LNCAP (cell line): ENCODE measurements around the gene FAM234B.

Experiments used
- TF ChIP-seq, protein P1 (sequence below): fragments of 450-650 bp; IDR thresholded peaks from 2 replicates; pipeline ENCODE4 v1.5.1; 2017; ENCODE audit warnings: mild to moderate bottlenecking

The FAM234B gene

GRCh38 chr12:13044002-13044905, at the start of gene FAM234B:
FAM234B (plus strand) TSS chr12:13044381; CDS start chr12:13044404, 23 bp downstream.
- TF ChIP-seq, protein P1, sequence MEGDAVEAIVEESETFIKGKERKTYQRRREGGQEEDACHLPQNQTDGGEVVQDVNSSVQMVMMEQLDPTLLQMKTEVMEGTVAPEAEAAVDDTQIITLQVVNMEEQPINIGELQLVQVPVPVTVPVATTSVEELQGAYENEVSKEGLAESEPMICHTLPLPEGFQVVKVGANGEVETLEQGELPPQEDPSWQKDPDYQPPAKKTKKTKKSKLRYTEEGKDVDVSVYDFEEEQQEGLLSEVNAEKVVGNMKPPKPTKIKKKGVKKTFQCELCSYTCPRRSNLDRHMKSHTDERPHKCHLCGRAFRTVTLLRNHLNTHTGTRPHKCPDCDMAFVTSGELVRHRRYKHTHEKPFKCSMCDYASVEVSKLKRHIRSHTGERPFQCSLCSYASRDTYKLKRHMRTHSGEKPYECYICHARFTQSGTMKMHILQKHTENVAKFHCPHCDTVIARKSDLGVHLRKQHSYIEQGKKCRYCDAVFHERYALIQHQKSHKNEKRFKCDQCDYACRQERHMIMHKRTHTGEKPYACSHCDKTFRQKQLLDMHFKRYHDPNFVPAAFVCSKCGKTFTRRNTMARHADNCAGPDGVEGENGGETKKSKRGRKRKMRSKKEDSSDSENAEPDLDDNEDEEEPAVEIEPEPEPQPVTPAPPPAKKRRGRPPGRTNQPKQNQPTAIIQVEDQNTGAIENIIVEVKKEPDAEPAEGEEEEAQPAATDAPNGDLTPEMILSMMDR: no peak; the same call in 1 of the 2 replicates

- TF ChIP-seq, protein P1: no peak
Measured at GRCh38 chr12:12995088-12995487, 49.1 kb upstream of the FAM234B start.

DNA sequence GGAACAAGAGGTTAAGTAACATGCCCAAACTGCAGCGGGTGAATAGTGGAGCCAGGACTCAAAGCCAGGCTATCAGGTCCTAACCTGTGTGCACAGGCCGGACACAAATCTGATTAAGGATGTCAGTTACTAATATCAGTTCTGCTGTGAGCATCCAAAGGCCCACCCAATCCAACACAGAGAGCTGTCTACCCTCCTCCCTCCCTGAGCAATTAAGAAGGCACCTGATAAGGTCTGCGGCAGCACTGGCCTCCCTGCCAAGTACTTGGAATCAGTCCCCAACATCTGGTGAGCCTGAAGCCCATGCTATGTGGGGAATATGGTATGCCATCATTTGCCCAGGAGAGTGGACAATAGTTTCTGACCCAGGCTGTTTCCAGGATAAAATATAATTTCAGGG, 48.0 kb upstream of the FAM234B start:
- TF ChIP-seq, protein P1: no peak

DNA sequence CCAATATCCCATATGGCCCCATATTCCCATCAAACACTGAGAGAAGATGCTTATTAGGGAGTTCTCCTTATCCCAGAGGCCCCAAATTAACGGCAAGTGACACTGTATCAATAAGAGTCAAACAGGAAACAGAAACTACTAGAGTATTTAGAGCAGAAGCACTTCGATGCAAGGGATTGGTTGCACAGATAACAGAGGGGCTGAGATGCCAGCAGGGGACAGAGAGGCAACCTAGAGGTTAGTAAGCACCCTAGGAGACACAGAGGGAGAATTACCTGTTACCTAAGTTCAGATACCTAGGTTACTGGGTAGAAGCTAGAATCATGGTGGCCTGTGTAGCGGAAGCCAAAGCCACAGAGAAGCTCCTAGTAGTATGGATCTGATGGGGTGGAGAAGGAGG, 47.0 kb upstream of the FAM234B start:
- TF ChIP-seq, protein P1: no peak

- TF ChIP-seq, protein P1: no peak
Measured at GRCh38 chr12:12997734-12998133, 46.4 kb upstream of the FAM234B start.

DNA sequence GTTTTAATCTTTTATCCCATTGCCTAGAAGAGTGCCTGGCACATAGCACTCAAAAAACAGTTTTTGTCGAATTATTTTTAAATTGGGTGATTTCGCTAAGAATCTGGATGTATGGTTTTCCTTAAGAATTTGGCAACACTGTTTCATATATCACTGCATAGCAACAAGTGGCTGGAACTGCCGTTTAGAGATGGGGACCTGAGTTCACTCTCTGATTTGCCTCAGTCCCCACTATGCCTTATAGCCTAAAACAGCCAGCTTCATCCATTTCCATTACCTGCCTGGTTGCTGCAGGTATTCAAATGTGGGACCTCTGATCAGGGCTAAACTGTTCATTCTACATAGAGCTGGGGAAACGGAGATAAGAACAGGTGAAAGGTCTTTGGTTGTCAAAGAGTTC, 45.9 kb upstream of the FAM234B start:
- TF ChIP-seq, protein P1: no peak

DNA sequence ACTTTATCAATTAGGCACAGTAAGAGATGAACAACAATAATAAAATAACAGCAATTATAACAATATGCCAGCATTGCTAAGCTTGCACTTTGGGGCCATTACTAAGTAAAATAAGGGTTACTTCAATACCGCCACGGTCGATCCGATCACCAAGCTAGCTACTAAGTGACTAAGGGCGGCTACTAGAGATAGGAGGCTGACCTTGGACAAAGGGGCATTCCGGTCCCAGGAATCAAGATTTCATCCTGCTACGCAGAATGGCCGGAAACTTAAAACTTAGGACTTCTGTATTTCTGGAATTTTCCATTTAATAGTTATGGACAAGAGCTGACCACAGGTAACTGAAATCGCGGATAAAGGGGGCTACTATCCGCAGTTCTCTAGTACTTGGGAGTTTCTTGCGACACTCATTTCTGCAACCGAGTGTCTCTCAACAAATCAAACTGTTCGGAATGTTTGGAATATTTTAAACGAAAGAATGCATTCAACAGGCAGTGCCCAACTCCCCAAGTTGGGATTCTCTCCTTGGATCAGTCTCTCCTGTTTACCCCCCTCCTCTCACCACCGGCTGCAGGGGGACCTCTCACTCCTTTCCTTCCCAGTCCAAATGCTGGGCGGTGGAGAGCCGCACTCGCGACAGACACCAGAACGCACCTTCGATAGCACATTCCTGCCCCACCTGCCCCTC, 44.8 kb upstream of the FAM234B start:
- TF ChIP-seq, protein P1: no peak; the same call in 1 of the 2 replicates
